OCI-LY3 (cell line): ENCODE results near the gene KCNMA1.

ENCODE experiments used
- H2AFZ ChIP-seq: fragments of 200-600, 300-600 bp; shearing (Covaris generic); 2 replicates; pipeline ENCODE4 v1.6.0; 2014; ENCODE audit warnings: antibody characterized with exemption, low read depth, low read length
- H3K27ac ChIP-seq: fragments of 200-600, 300-600 bp; sonication (generic); 2 replicates; pipeline ENCODE4 v1.5.1; 2014; ENCODE audit warnings: mild to moderate bottlenecking, low read length, moderate library complexity, mixed read lengths
- H3K27me3 ChIP-seq: fragments of 200-600, 300-600 bp; sonication (generic); 2 replicates; pipeline ENCODE4 v1.6.1; 2014; ENCODE audit warnings: low read depth, low read length, mixed read lengths
- H3K36me3 ChIP-seq: fragments of 200-600, 300-600 bp; sonication (generic); replicated peaks from 2 replicates; pipeline ENCODE3; 2014; ENCODE audit warnings: low read depth, low read length, mixed read lengths
- H3K4me1 ChIP-seq: fragments of 300-600, 200-600 bp; sonication (generic); 2 replicates; pipeline ENCODE4 v1.6.1; 2014; ENCODE audit warnings: low read length, mixed read lengths
- H3K4me2 ChIP-seq: fragments of 200-600, 300-600 bp; sonication (generic); 2 replicates; pipeline ENCODE4 v1.6.1; 2014; ENCODE audit warnings: low read length, mixed read lengths
- H3K4me3 ChIP-seq: fragments of 300-600, 200-600 bp; sonication (generic); 2 replicates; pipeline ENCODE4 v1.5.1; 2014; ENCODE audit warnings: antibody characterized with exemption, mild to moderate bottlenecking, low read length, moderate library complexity
- H3K79me2 ChIP-seq: fragments of 300-600, 200-600 bp; shearing (Covaris generic); 2 replicates; pipeline ENCODE4 v1.6.1; 2014; ENCODE audit warnings: mild to moderate bottlenecking, low read length, mixed read lengths
- H3K9ac ChIP-seq: fragments of 300-600, 200-600 bp; shearing (Covaris generic); 2 replicates; pipeline ENCODE4 v1.6.0; 2014; ENCODE audit warnings: mild to moderate bottlenecking, low read length, moderate library complexity
- H3K9me3 ChIP-seq: fragments of 200-600, 300-600 bp; shearing (Covaris generic); 2 replicates; pipeline ENCODE4 v1.6.1; 2014; ENCODE audit warnings: low read length, mixed read lengths; ENCODE audit not compliant: insufficient read depth
- H4K20me1 ChIP-seq: fragments of 200-600, 300-600 bp; sonication (generic); 2 replicates; pipeline ENCODE4 v1.6.1; 2016; ENCODE audit warnings: low read length, mixed read lengths; ENCODE audit not compliant: insufficient read depth
- CTCF ChIP-seq: fragments of 200-600, 300-600 bp; sonication (generic); IDR thresholded peaks from 2 replicates; pipeline ENCODE4 v1.5.1; 2014; ENCODE audit warnings: antibody characterized with exemption, low read length, low read depth
- EZH2phosphoT487 ChIP-seq: fragments of 200-600 bp; shearing (Covaris generic); IDR thresholded peaks from 2 replicates; pipeline ENCODE4 v1.6.1; 2018; ENCODE audit warnings: antibody characterized with exemption, mixed run types, low read depth

Gene KCNMA1

GRCh38 chr10:77604063-77604462 is 33.5 kb downstream of the KCNMA1 start:
- H3K4me2 ChIP-seq: no peak overlapping the region
- H3K36me3 ChIP-seq: no peaks in the 10 kb centered on the region
- no peak overlapping the region for H3K4me3 ChIP-seq
- H3K27me3 ChIP-seq: no peaks in the 10 kb centered on the region
- H3K9me3 ChIP-seq: no peaks in the 10 kb centered on the region
- H3K27ac ChIP-seq: no peak overlapping the region
- H3K79me2 ChIP-seq: peaks cover 94% of the 10 kb centered on the region
- H3K4me1 ChIP-seq: peaks cover 13% of the 10 kb centered on the region
- H3K9ac ChIP-seq: no peak overlapping the region
- TF ChIP-seq CTCF (no peak), EZH2phosphoT487 (no peak)
- no peak overlapping the region for H2AFZ ChIP-seq
- H4K20me1 ChIP-seq: peaks cover 99% of the 10 kb centered on the region

GRCh38 chr10:77603534-77603927 is 34.1 kb downstream of the KCNMA1 start:
- H3K4me2 ChIP-seq: no peak overlapping the region
- no peaks in the 10 kb centered on the region for H3K36me3 ChIP-seq
- H3K9ac ChIP-seq: no peak overlapping the region
- peaks cover 13% of the 10 kb centered on the region for H3K4me1 ChIP-seq
- H2AFZ ChIP-seq: no peak overlapping the region
- no peaks in the 10 kb centered on the region for H3K27me3 ChIP-seq
- TF ChIP-seq CTCF (no peak), EZH2phosphoT487 (no peak)
- no peaks in the 10 kb centered on the region for H3K9me3 ChIP-seq
- no peak overlapping the region for H3K27ac ChIP-seq
- peaks cover 94% of the 10 kb centered on the region for H3K79me2 ChIP-seq
- H4K20me1 ChIP-seq: peaks cover 99% of the 10 kb centered on the region
- no peak overlapping the region for H3K4me3 ChIP-seq

- H3K4me3 ChIP-seq: no peak overlapping the region
- no peak overlapping the region for H2AFZ ChIP-seq
- H3K27me3 ChIP-seq: no peaks in the 10 kb centered on the region
- peaks cover 13% of the 10 kb centered on the region for H3K4me1 ChIP-seq
- H3K36me3 ChIP-seq: no peaks in the 10 kb centered on the region
- no peak overlapping the region for H3K4me2 ChIP-seq
- peaks cover 94% of the 10 kb centered on the region for H3K79me2 ChIP-seq
- peaks cover 99% of the 10 kb centered on the region for H4K20me1 ChIP-seq
- no peaks in the 10 kb centered on the region for H3K9me3 ChIP-seq
- H3K9ac ChIP-seq: no peak overlapping the region
- TF ChIP-seq CTCF: no peak
- TF ChIP-seq EZH2phosphoT487: no peak
- no peak overlapping the region for H3K27ac ChIP-seq
Observed at GRCh38 chr10:77602913-77603533, 34.6 kb downstream of the KCNMA1 start.

GRCh38 chr10:77602231-77602912 is 35.2 kb downstream of the KCNMA1 start:
- no peaks in the 10 kb centered on the region for H3K36me3 ChIP-seq
- no peak overlapping the region for H2AFZ ChIP-seq
- H3K4me2 ChIP-seq: no peak overlapping the region
- no peak overlapping the region for H3K4me3 ChIP-seq
- H4K20me1 ChIP-seq: peaks cover 98% of the 10 kb centered on the region
- no peak overlapping the region for H3K27ac ChIP-seq
- H3K79me2 ChIP-seq: peaks cover 91% of the 10 kb centered on the region
- H3K4me1 ChIP-seq: peaks cover 13% of the 10 kb centered on the region
- H3K9ac ChIP-seq: no peak overlapping the region
- TF ChIP-seq EZH2phosphoT487 (no peak), CTCF (no peak)
- H3K27me3 ChIP-seq: no peaks in the 10 kb centered on the region
- H3K9me3 ChIP-seq: no peaks in the 10 kb centered on the region
